Measurements from ENCODE around the gene CD274.
"Not testable (repeated sequence)": the region's sequence is repeated elsewhere in the genome, so short reads cannot be mapped to it uniquely, and the experiment has no call there.

CD274 gene

DNA sequence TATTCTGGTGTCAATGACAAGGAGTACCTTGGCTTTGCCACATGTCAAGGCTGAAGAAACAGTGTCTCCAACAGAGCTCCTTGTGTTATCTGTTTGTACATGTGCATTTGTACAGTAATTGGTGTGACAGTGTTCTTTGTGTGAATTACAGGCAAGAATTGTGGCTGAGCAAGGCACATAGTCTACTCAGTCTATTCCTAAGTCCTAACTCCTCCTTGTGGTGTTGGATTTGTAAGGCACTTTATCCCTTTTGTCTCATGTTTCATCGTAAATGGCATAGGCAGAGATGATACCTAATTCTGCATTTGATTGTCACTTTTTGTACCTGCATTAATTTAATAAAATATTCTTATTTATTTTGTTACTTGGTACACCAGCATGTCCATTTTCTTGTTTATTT lies 19.8 kb downstream of the CD274 start:
- no peak for DNase-seq

GRCh38 chr9:5470816-5471215 lies 20.5 kb downstream of the CD274 start:
- DNase-seq, result no peak

GRCh38 chr9:5475611-5476010 lies 25.3 kb downstream of the CD274 start:
- DNase-seq, result not testable (repeated sequence)

GRCh38 chr9:5478206-5478605 lies 27.9 kb downstream of the CD274 start:
- DNase-seq, result no peak

GRCh38 chr9:5479994-5480694 lies 29.8 kb downstream of the CD274 start:
- DNase-seq, result no peak

- DNase-seq, result no peak
These were observed 30.6 kb downstream of the CD274 start for GRCh38 chr9:5480919-5481318.

GRCh38 chr9:5481322-5482040 lies 31.1 kb downstream of the CD274 start:
- DNase-seq, result no peak

- no peak for DNase-seq
These were observed 31.9 kb downstream of the CD274 start for GRCh38 chr9:5482194-5482593.

DNA sequence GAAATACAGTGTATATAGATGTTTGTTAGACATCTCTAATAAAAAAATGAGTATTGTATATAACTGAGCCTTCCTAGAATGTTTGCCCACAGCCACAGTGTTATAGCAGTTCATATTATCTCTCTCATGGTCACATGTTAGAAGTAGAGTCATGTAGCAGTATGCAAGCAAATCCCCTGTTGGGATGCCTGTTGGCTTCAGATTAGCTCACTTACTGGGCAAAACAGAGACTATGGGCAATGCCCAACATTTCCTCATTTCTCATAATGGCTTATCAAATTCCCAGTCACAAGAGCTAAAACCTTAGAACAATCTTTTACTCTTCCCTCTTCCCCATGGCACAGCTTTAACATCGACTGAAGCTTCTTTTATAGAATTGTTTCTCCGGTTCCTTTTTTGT lies 33.0 kb downstream of the CD274 start:
- DNase-seq, result no peak

DNA sequence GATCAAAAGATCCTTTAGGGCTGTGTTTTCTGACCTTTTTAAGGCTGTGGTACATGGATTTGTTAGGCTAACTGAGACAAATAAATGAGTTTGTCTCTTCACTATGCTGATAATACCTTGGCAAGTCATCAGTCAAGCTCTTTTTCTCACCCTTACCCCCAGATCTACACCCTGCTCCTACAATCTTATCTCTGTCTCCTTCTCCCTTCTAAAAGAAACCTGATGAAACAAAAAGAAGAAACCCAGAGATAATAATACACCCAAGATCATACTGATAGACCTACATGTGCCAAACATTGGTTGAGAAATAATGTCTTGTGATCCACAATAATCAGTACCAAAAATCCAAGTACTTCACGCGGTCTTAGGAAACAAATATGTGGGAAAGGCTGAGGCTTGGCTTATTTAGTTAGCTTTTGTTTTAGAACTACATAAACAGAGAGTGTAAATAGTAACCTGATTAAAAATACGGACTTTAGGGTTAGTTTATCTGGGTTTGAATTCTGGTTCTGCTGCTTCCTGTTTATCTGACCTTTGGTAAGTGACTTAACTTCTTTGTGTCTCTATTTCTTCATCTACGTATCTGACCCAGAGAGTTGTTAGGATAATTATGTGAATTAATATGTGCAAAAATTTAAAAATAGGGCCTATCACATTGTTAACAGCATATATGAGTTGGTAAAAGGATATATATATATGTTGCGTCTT lies 35.2 kb downstream of the CD274 start:
- no peak for DNase-seq

- DNase-seq, result no peak
These were observed 36.6 kb downstream of the CD274 start for GRCh38 chr9:5486988-5487387.

DNA sequence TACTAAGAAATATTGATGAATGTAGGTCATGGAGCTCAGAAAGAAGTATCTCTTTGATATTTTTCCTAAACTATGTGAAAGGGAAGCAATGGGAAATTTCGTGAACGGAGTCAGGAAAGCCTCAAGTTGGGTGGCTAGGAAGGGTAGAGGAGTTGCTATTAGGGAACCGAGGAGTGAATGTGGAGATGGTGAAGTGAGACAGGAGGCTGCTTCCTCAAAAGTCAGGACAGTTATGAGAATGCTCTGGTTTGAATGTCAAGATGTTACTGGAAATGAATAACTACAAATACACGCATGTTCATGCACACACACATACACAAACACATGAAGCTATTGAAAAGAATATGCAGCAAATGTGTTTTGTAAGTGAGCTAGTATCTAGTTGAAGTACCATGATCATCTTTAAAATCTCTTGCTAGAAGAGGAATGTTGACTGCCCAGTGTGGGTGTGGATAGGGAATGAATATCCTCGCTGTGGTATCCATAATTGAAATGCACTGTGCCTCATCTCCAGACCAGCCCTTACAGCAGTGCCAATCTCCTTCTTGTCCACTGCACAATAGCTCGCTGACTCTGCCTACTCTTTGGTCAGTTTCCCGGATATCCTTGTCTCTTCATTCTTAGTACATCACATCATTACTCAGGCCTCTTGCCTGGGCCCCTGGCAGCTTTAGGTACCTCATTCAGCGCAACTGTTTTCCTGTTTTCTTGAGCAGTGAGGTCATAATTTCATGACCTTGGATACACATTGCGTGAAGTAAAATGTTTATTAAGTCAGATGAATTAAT lies 38.1 kb downstream of the CD274 start:
- no peak for DNase-seq

DNA sequence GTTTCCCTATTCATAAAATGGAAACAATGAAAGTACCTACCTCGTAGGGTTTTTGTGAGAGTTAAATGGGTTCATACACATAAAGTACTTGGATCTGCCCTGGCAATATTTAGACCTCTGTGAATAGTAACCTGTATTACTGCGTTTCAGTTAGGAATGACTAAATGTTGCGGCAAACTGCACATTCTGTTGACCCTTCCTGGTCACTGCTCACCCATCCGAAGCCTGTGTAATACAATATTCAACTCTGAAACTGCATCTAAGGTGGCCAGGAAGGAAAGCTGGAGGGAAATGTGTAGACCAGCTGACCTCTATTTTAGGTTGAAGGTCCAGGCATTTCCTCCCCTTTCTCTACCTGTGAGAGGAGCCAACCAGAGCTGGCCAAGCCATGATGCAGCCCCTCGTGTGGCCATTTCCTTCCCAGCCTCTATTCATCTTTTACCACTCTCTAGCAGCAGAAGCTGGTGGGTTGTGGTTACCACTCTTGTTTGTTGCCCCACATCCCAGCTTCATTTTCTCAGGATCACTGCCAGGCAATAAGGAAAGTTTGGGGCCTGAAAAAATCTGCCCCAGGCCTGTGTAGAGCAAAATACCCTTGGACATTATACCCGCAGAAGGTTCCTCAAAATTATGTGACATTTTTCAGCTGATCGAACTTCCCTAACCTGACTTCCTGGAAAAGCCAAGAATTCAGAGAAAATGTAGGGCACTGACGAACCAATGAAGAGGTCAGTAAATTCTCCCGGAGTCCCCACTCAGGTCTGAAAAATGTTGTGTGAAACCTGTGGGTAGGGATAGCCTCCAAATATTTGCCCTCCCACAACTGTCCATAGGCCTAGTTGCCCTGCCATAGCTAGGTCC lies 39.5 kb downstream of the CD274 start:
- no peak for DNase-seq

DNA sequence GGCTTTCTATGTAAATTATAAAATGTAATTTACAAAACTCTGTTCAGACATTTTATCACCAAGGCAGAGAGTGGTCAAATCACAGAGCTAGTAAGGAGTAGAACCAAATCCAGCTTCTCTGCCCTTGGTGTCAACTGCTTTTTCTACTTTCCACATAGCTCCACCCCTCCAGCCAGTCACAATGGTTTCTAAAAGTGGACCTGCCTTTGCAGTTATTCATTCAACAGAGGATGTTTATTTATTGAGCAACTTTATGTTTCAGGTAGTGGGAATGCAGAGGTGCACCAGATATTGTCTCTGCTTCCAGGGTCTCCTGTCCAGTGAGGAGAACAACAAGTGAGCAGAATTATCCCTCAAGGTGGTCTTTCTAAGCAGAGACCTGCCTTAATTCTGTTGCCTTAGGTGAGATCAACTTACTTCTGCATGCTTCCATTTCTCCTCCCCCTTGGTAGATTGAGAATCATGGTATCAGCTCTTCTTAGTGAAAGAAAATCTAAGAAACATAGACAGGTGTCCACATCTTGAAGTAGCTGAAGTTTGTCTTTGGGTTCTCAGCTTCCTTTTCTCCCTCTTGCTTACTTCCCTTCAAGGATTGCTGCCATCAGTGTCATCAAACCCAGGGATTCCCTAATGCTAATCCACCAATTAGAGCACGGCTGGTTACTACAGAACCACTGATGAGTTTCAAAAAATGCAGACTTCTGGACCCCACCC lies 42.8 kb downstream of the CD274 start:
- DNase-seq, result no peak

GRCh38 chr9:5493679-5494511 lies 43.6 kb downstream of the CD274 start:
- DNase-seq, result no peak

GRCh38 chr9:5494765-5495164 lies 44.4 kb downstream of the CD274 start:
- not testable (repeated sequence) for DNase-seq

GRCh38 chr9:5499157-5499556 lies 48.8 kb downstream of the CD274 start:
- DNase-seq, result no peak

- no peak for DNase-seq
These were observed 49.6 kb downstream of the CD274 start for GRCh38 chr9:5499889-5500398.

DNA sequence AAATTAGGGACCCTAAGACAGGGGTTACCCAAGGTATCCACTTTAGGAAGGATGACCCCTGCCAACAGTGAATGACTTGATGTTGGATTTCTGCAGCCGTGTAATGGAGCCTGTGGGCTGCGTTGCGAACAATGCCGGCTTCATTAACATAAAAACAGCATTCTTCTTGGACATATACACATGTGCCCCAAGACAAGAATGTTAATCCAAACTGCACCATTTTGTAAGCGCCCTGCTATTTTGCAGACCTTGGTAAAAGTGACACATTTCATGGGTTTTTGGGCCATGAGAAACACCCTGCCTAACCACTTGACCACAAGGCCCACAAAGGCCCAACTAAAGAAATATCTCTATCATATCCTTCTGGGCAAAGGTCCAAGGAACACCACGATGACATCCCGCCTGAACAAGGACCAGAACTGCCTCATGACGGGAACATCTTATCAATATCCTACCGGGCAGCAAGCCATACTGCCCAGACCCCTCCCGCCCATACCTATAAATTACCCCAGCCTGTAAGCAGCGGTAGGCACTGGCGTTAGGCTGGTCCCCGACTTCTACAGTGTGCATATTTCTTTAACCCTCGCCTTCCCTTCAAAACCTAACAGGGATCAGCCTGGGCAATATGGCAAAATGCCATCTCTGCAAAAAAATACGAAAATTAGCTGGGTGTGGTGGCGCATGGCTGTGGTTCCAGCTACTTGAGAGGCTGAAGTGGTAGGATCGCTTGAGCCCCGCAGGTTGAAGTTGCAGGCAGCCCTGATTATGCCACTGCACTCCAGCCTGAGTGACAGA lies 50.3 kb downstream of the CD274 start:
- DNase-seq, result no peak

Data from 8988T (cell line).